ENCODE measurements around the gene RAX.

DNA sequence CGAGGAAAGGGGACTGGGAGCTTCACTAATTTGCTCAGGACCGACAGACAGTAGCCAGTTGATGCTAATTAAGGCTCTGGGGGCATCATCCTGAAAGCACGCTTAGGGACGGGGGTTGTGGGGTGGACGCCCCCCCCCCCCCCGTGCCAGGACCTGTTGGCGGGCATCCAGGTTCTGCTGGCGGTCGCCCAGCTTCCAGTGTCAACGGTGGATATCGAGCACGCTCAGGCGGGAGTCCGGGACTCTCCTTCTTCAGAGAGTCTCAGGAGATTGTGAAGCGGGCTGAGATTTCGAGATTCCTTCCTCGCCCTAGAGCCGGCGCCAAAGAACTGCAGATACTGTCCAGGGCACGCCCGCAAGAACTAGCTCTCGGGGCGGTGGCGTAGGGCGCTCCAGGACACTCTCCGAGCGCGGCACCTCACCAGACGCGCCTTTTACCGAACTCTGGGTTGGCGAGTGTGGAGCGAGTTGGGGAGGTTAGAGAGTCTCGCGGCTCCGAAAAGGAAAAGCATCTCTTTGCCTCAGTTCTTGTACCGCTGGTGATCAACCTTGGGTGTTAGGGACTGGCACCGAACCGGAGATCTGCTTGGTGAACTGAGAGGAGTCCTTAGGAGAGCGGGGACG lies 5.6 kb downstream of the RAX start:
- TF ChIP-seq HCFC1 (IDR thresholded peaks at IDR 0.05; ENCODE audit: low read length) (no peak), RCOR1 (conservative IDR thresholded peaks at IDR 0.05; ENCODE audit: low read depth, low read length) (no peak), POLR2AphosphoS5 (IDR thresholded peaks at IDR 0.05; ENCODE audit: low read length) (no peak), JUND (IDR thresholded peaks at IDR 0.05; ENCODE audit: low read depth, low read length) (no peak), BHLHE40 (IDR thresholded peaks at IDR 0.05; ENCODE audit: borderline replicate concordance in 1 of 2, low read depth in 2 of 2, low read length in 1 of 2) (no peak), SMARCA5 (IDR thresholded peaks at IDR 0.05) (no peak), TCF7 (IDR thresholded peaks at IDR 0.05; ENCODE audit: borderline replicate concordance) (no peak), EGR1 (IDR thresholded peaks at IDR 0.05; ENCODE audit: borderline replicate concordance in 1 of 2, low read depth in 2 of 2, low read length in 2 of 2) (no peak)
- TF ChIP-seq, protein P1, sequence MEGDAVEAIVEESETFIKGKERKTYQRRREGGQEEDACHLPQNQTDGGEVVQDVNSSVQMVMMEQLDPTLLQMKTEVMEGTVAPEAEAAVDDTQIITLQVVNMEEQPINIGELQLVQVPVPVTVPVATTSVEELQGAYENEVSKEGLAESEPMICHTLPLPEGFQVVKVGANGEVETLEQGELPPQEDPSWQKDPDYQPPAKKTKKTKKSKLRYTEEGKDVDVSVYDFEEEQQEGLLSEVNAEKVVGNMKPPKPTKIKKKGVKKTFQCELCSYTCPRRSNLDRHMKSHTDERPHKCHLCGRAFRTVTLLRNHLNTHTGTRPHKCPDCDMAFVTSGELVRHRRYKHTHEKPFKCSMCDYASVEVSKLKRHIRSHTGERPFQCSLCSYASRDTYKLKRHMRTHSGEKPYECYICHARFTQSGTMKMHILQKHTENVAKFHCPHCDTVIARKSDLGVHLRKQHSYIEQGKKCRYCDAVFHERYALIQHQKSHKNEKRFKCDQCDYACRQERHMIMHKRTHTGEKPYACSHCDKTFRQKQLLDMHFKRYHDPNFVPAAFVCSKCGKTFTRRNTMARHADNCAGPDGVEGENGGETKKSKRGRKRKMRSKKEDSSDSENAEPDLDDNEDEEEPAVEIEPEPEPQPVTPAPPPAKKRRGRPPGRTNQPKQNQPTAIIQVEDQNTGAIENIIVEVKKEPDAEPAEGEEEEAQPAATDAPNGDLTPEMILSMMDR (IDR thresholded peaks at IDR 0.05 in 2 of 3, conservative IDR thresholded peaks at IDR 0.05 in 1 of 3; ENCODE audit: control insufficient read depth in 2 of 3, extremely low read depth in 1 of 3, insufficient read depth in 1 of 3, low read depth in 3 of 3, low read length in 3 of 3): no peak
- TF ChIP-seq, protein P2, sequence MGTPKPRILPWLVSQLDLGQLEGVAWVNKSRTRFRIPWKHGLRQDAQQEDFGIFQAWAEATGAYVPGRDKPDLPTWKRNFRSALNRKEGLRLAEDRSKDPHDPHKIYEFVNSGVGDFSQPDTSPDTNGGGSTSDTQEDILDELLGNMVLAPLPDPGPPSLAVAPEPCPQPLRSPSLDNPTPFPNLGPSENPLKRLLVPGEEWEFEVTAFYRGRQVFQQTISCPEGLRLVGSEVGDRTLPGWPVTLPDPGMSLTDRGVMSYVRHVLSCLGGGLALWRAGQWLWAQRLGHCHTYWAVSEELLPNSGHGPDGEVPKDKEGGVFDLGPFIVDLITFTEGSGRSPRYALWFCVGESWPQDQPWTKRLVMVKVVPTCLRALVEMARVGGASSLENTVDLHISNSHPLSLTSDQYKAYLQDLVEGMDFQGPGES (IDR thresholded peaks at IDR 0.05): no peak
- TF ChIP-seq, protein P3, sequence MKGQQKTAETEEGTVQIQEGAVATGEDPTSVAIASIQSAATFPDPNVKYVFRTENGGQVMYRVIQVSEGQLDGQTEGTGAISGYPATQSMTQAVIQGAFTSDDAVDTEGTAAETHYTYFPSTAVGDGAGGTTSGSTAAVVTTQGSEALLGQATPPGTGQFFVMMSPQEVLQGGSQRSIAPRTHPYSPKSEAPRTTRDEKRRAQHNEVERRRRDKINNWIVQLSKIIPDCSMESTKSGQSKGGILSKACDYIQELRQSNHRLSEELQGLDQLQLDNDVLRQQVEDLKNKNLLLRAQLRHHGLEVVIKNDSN (IDR thresholded peaks at IDR 0.05; ENCODE audit: borderline replicate concordance, extremely low read length, insufficient read depth, low read depth, low read length): no peak
- TF ChIP-seq, protein P4, sequence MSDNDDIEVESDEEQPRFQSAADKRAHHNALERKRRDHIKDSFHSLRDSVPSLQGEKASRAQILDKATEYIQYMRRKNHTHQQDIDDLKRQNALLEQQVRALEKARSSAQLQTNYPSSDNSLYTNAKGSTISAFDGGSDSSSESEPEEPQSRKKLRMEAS (IDR thresholded peaks at IDR 0.05; ENCODE audit: low read depth, low read length): no peak
- TF ChIP-seq, protein P5, sequence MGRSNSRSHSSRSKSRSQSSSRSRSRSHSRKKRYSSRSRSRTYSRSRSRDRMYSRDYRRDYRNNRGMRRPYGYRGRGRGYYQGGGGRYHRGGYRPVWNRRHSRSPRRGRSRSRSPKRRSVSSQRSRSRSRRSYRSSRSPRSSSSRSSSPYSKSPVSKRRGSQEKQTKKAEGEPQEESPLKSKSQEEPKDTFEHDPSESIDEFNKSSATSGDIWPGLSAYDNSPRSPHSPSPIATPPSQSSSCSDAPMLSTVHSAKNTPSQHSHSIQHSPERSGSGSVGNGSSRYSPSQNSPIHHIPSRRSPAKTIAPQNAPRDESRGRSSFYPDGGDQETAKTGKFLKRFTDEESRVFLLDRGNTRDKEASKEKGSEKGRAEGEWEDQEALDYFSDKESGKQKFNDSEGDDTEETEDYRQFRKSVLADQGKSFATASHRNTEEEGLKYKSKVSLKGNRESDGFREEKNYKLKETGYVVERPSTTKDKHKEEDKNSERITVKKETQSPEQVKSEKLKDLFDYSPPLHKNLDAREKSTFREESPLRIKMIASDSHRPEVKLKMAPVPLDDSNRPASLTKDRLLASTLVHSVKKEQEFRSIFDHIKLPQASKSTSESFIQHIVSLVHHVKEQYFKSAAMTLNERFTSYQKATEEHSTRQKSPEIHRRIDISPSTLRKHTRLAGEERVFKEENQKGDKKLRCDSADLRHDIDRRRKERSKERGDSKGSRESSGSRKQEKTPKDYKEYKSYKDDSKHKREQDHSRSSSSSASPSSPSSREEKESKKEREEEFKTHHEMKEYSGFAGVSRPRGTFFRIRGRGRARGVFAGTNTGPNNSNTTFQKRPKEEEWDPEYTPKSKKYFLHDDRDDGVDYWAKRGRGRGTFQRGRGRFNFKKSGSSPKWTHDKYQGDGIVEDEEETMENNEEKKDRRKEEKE (IDR thresholded peaks at IDR 0.05): no peak
